CMK (cell line): ENCODE results near the gene WASF2.

ENCODE experiments used
- DNase-seq: peaks from one replicate; pipeline ENCODE4 v3.0.0-alpha.2; 2010; ENCODE audit warnings: low read depth

WASF2 gene

GRCh38 chr1:27374362-27375086 is 115.4 kb downstream of the WASF2 start, which contains the start of gene FCN3:
Gene FCN3, minus strand, starts transcription at chr1:27374824. Its CDS starts 6 bp downstream, at chr1:27374818.
- DNase-seq = no peak

GRCh38 chr1:27372808-27373690 is 116.9 kb downstream of the WASF2 start:
- no peak for DNase-seq

- DNase-seq = no peak
Measured at GRCh38 chr1:27372022-27372807, 117.8 kb downstream of the WASF2 start.

- DNase-seq = peak; percentile 96
Measured at GRCh38 chr1:27368869-27369582, 120.9 kb downstream of the WASF2 start.

GRCh38 chr1:27367160-27367650 is 122.8 kb downstream of the WASF2 start:
- no peak for DNase-seq

- no peak for DNase-seq
Measured at GRCh38 chr1:27366411-27367159, 123.4 kb downstream of the WASF2 start, which contains the start of gene MAP3K6. Gene MAP3K6, minus strand, starts transcription at chr1:27366961. Its CDS starts 364 bp downstream, at chr1:27366597.

- no peak for DNase-seq
Measured at GRCh38 chr1:27366113-27366410, 123.9 kb downstream of the WASF2 start.

GRCh38 chr1:27365372-27366112 is 124.4 kb downstream of the WASF2 start:
- DNase-seq = peak; percentile 76

GRCh38 chr1:27364696-27365371 is 125.1 kb downstream of the WASF2 start:
- no peak for DNase-seq

GRCh38 chr1:27363766-27364695 is 125.9 kb downstream of the WASF2 start:
- DNase-seq = no peak

GRCh38 chr1:27361553-27361952 is 128.4 kb downstream of the WASF2 start:
- no peak for DNase-seq

- DNase-seq = no peak
Measured at GRCh38 chr1:27361044-27361402, 128.9 kb downstream of the WASF2 start.

- DNase-seq = no peak
Measured at GRCh38 chr1:27360159-27361043, 129.6 kb downstream of the WASF2 start.

GRCh38 chr1:27359822-27360158 is 130.2 kb downstream of the WASF2 start:
- DNase-seq = no peak

GRCh38 chr1:27358928-27359313 is 131.0 kb downstream of the WASF2 start:
- no peak for DNase-seq

GRCh38 chr1:27358038-27358927 is 131.7 kb downstream of the WASF2 start:
- no peak for DNase-seq
